ENCODE results near the gene SYNCRIP.
"Not testable (repeated sequence)": the region's sequence is repeated elsewhere in the genome, so short reads cannot be mapped to it uniquely, and the experiment has no call there.

The SYNCRIP gene

DNA sequence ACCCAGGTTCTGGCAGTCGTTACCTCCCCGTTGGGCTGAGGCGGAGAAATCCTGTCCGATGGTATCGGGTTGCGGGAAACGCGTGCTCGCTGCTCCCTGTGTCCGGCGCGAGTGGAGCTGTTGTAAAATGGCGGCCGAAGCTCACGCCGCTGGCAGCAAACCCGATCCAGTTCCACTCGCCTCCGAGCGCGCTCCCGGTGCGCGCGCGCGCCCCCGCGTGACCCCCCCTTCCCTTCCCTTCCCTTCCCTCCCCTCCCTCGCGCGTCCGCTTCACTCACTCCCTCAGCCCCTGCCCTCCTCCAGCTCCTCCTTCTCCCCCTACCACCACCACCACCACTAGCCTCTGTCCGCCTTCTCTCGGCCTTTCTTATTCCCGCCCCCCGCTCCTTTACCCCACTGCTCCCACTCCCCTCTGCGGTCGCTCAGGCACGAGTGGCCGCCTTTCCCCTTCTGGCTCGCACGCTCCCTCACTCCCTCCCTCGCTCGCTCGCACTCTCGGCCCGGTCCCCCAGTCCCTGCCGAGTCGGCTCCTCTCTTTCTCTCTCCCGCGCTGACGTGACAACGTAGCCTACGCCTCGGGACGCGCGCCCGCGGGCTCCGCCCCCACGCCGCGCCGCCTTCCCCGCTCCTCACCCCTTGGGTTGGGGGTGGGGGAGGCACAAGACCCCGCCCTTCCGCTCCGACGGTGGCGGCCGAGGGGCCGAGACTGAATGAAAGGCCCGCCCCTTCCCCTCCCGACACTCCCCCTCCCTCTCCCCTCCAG, at the start of gene SYNCRIP:
Gene SYNCRIP, minus strand, starts transcription at position 113 of the 763 bp plus-strand sequence. CDS start 1,447 bp downstream, outside the sequence.
- DNase-seq, result peak; percentile 99

DNA sequence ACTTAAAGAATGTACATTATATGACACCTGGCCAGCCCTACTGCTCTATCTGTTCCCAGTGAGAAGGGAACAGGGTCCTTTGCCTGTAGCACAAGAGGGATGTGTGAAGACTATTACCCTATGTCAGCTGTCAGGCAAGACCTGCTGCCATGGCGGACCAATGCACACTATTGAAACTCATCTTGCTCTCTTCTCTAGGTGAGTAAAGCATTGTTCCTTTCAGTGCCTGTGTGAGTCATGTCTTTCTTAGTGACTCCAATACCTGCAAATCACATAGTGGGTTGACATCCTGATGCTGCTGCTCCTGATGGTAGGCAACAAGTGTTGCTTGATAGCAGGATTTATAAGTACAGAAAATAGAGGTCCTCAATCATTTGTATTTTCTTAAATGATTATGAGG, 48.8 kb upstream of the SYNCRIP start:
- no peak for DNase-seq

GRCh38 chr6:85690071-85690470, 47.4 kb upstream of the SYNCRIP start:
- no peak for DNase-seq

DNA sequence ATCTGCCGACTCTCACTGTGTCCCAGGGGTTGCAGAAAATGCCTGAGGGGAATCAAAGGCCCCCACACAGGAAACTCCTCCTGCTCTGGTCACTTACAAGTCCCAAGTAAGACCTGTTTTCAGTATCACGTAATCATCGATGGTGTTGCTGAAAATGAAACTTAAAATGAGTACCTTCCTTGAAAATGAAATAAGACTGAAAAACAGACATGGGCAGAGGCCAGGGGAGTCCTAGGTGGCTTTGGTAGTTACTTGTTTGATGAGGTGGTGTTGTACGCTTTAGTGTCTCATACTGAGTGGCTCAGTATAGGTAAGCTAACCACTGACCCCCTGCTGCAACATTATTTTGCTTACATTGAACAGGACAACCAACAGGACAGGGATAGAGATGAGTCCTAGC, 43.0 kb upstream of the SYNCRIP start:
- no peak for DNase-seq

- DNase-seq, result no peak
Measured at GRCh38 chr6:85684809-85685171, 42.1 kb upstream of the SYNCRIP start.

GRCh38 chr6:85684133-85684808, 41.6 kb upstream of the SYNCRIP start:
- no peak for DNase-seq

DNA sequence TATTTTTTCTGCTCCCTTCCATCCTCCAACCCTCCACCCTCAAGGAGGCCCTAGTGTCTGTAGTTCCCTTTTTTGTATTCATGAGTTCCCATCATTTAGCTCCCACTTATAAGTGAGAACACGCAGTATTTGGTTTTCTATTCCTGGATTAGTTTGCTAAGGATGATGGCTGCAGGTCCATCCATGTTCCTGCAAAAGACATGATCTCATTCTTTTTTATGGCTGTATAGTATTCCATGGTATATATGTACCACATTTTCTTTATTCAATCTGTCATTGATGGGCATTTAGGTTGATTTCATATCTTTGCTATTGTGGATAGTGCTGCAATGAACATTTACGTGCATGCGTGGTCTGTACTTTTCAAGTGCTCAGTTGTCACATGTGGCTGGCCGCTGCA, 39.2 kb upstream of the SYNCRIP start:
- DNase-seq, result not testable (repeated sequence)

DNA sequence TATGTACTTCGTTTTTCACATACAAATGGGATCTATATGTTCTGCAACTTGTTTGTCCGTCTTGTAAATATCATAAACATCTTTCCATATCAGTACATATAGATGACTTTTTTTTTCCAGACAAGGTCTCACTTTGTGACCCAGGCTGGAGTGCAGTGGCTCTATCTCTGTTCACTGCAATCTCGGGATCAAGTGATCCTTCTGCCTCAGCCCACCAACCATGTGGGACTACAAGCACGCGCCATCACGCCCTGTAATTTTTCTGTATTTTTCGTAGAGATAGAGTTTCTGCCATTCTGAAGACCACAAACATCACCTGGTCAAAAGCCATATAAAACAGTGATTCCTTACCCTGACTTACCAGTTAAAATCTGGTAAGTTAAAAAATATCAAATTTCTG, 37.7 kb upstream of the SYNCRIP start:
- DNase-seq, result no peak

DNA sequence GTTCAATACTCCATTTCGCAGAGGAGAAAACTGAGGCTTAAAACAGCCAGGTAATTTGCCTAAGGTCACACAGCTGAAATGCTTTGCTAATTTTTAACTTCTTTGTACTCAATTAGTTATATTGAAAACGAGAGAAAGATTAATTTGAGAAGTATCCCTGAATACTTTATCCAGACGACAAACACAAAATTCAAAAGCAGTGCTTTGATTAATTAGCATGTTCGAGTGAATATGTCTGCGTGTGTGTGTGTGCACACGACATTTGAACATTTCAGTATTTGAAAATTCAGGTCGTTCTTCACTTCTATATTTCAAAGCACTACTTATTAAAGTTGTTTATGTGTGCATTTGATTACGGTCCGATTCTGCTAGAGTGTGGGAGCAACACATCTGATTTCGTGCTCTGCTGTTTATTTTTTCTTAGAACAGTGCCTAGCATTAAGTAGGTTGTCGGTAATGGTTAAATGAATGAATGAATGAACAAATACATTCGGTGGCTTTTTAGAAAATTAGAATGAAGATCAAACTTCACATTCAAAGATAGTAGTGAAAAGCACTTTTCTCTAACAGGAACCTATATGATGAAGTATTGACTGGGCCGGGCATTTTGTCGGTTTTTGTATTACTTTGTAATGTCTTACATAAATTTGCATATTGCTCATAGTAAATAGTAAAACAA, 36.9 kb upstream of the SYNCRIP start:
- no peak for DNase-seq

DNA sequence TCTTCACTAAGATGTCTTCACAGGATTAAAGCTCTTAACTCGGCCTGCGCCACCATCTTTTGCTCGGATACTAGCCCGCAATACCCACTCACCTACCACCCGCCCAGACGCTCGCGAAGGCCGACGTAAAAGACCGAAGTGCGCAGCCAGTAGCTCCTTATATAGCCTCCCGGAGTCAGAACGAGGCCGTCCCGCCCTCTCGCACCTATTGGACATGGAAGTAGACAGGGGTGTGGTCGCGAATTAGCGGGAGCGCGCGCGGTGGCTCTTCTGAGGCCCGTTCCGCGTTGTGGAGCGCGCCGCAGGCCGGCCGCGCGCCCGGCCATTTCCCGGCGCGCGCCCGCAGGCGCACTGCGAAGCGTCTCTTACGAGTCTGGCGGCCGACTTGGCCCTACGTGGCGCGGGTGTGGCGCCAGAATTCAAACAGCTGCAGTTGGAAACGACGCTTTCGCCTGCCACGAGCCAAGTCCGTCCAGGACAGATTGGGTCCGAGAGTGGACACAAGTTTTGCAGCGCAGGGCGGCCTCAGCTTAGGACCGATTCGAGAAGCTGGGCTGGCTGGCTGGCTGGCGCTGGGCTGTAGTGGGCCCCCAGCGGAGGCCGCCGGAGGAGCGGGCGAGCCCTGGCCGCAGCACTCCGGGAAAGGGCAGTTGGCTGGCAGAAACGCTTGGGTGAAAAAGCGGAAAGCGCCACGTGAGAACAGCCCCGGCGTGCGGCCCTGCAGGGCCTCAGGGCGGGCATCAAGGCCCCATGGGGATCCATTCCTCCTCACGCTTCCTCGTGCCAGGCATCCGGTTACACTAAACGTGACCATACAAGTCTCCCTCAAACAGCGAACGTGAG, 36.1 kb upstream of the SYNCRIP start:
- peak; percentile 99 for DNase-seq

DNA sequence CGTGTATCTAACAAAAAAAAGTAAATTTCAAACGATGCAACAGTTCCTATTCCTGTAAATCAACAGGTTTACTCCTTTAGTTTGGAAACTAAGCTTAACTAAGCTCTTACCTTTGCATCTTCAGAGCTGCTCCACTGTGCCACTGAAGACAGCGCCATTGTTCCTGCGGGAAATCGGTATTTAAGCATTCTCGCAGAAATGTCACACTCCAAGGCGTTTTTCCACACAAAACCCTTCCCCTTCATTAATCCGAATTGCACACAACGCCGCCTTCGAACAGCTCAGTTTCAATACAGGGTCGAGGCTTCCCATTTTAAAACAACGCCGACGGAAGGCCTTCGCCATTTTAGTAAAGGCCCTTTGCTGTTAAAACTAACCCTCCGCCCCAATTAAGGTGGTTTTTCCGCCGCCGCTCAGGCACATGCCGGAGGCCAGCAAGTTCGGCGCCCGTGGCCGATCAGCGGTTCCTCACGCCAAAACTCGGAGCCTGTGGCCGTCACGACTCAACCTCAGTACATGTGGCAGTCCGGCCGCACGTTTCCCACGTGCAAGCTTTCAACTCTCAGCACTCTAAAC, 35.4 kb upstream of the SYNCRIP start:
- DNase-seq, result no peak

GRCh38 chr6:85677234-85677956, 34.7 kb upstream of the SYNCRIP start:
- no peak for DNase-seq

GRCh38 chr6:85676086-85676729, 33.5 kb upstream of the SYNCRIP start:
- DNase-seq, result no peak

DNA sequence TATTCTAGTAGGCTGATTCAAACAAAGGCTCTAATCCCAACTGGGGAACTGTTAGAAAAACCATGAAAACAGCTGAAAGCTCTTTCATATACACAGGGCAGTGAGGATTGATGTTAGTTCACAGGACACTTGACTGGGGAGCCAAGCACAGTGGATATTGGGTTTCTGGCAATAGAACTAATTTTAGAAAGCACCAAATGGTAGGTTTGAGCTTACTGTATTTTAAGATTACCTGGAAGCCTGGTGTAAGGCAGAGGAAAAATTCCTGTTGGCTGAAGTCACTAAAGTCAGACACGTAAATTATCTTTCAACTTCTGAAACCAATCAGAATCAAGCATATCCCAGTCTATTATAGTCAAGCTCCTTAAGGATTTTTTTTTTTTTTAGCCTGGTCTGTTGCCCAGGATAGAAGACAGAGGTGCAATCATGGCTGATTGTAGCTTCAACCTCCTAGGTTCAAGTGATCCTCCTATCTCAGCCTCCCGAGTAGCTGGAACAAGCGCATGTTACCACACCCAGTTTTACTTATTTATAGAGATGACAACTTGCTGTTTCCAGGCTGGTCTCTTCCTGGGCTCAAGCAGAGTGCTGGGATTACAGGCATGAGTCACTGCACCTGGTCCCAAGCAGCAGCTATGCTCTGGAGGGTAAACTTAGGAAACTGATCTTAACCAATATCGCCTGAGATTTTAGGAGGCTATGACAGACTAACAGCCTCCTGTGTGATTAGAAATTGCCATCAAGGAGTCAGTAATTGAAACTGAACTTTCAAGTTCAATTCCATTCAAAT, 32.5 kb upstream of the SYNCRIP start:
- DNase-seq, result no peak

GRCh38 chr6:85674604-85675003, 31.9 kb upstream of the SYNCRIP start:
- no peak for DNase-seq

DNA sequence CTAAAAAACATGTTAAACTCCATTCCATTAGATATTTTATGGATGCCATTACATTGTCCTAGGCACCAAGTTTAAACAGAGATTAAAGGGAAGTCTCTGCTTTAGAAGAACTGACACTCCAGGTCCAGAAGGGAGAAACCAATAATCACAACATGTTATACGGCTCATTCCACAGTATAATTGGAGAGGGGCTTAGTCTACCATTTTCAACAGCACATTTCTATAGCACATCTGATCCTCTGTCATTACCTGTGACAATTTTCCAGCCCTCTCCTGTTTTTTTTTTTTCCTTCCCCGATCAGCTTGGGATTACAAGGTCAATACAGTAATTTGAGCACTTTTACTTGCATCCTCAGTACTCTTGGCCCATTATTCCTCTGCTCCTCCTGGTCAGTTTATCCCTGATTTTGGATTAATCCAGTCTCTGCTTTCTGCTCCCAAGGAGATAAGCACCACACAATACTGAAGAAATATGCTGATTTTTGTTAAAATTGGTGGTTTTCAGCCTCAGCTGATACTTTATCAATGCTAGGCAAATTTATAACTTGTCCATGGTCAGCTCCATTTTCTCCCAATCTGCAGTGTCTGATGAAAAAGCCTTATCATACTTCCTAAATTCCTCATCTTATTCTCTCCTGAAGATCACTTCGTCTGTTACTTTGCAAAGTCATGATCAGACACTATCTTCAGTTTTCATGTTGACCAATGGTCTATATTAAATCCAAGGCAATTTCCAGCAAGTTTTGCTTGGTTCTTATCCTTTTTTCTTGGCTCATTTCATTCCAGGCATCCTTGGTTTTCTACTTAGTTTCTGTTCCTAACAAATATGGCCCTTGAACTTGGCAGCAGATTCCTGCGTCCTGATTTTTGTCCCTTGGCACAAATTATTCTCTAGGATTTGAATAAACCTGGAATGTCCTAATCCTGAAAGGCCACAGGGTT, 30.8 kb upstream of the SYNCRIP start:
- DNase-seq, result no peak

- no peak for DNase-seq
Measured at GRCh38 chr6:85672623-85673022, 29.9 kb upstream of the SYNCRIP start.

- no peak for DNase-seq
Measured at GRCh38 chr6:85672050-85672449, 29.4 kb upstream of the SYNCRIP start.

- no peak for DNase-seq
Measured at GRCh38 chr6:85670573-85670972, 27.9 kb upstream of the SYNCRIP start.

Data from T1000 (cell line).